Testis (tissue), 3 donors: ENCODE data around the gene LRMDA. TPM values are rescaled to one million over a fixed set of nuclear protein-coding genes. Genes with fewer than 3 reads are reported as not detected.

Experiments
- DNase-seq: peaks from one replicate; pipeline ENCODE4 v3.0.0-alpha.2; 2019
- H3K27ac ChIP-seq, 2 donors: fragments of 200-600 bp; sonication (generic); one replicate each; pipeline ENCODE4 v1.5.1; 2019
- H3K27me3 ChIP-seq: fragments of 200-600 bp; sonication (generic); one replicate; pipeline ENCODE4 v1.5.1; 2019
- H3K36me3 ChIP-seq: fragments of 200-600 bp; sonication (generic); one replicate; pipeline ENCODE4 v1.5.1; 2017; ENCODE audit warnings: low read depth; ENCODE audit errors: missing control alignments
- H3K4me1 ChIP-seq: fragments of 200-600 bp; sonication (generic); one replicate; pipeline ENCODE4 v1.5.1; 2019
- H3K4me3 ChIP-seq, 2 donors: fragments of 200-600 bp; sonication (generic); one replicate each; pipeline ENCODE4 v1.5.1; 2017 to 2019
- H3K9me3 ChIP-seq: fragments of 200-600 bp; sonication (generic); one replicate; pipeline ENCODE4 v1.5.1; 2017
- POLR2A ChIP-seq: fragments of 450-650 bp; IDR thresholded peaks from one replicate; pipeline ENCODE4 v1.6.1; 2017; ENCODE audit warnings: antibody characterized with exemption, mild to moderate bottlenecking, moderate library complexity
- WGBS, 2 donors: methylation state at CpG; one replicate each; pipeline ENCODE4 v1.1.5; 2018; 5-methylcytosine and 5-hydroxymethylcytosine counted together
- intact Hi-C: fragments of 100-400 bp; cut with DNase I; formaldehyde crosslinking; loops from one replicate; pipeline ENCODE4 v1.15.1; 2023; ENCODE audit warnings: low total_unique reads
- polyA plus RNA-seq: library from polyadenylated mRNA; stranded (reverse); fragments of 350-450 nt; fragmentation: Illumina TruSeq; extraction: RNeasy Lipid Tissue Mini Kit (QIAGEN cat#74804); gene quantifications from one replicate; pipeline ENCODE4 v1.2.3, GENCODE V29; 2014; ENCODE audit warnings: low read depth, low replicate concordance; ENCODE audit not compliant: insufficient read depth
- total RNA-seq, 2 donors: library from RNA; depleted of rRNA; stranded (reverse); fragments of >200 nt; gene quantifications; one replicate each; pipeline ENCODE4 v1.2.3, GENCODE V29; 2016
- TF ChIP-seq, protein P1 (sequence below), 3 experiments: fragments of 450-650 bp in 2 of 3; fragments of 200-600 bp in 1 of 3; sonication (generic) in 1 of 3; IDR thresholded peaks; one replicate each; pipeline ENCODE4 v1.5.1; 2016 to 2019; ENCODE audit warnings: antibody characterized with exemption in 3 of 3, mild to moderate bottlenecking in 2 of 3, moderate library complexity in 1 of 3

LRMDA gene
- total and polyA plus RNA-seq, 3 donors from 2014 or later = 7.6 to 13.8 (median 10.6) TPM

DNA sequence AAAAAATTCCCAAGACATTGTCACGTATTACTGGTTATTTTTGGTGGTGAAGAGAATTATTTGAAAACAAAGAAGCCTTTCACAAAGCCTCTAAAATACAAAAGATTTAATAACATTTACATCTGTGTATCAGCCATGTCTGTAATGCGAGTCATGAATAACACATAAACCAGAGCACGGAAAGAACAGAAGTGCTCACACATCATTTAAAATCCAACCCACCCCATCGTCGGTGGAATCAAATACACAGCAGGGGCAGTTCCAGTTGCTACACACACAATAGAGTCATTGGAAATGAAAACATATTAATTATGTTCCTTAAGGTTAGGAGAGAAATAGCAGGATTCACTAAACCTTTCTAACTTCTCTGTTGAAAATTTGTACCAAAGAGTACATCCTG lies 1108.9 kb downstream of the LRMDA start:
- Histone ChIP-seq H3K4me3 (no peak overlapping the region), H3K27me3 (no peaks in the 10 kb centered on the region), H3K36me3 (no peaks in the 10 kb centered on the region), H3K9me3 (no peaks in the 10 kb centered on the region), H3K4me1 (no peaks in the 10 kb centered on the region), H3K27ac (no peak overlapping the region)
- no peak for TF ChIP-seq POLR2A
- TF ChIP-seq, protein P1, sequence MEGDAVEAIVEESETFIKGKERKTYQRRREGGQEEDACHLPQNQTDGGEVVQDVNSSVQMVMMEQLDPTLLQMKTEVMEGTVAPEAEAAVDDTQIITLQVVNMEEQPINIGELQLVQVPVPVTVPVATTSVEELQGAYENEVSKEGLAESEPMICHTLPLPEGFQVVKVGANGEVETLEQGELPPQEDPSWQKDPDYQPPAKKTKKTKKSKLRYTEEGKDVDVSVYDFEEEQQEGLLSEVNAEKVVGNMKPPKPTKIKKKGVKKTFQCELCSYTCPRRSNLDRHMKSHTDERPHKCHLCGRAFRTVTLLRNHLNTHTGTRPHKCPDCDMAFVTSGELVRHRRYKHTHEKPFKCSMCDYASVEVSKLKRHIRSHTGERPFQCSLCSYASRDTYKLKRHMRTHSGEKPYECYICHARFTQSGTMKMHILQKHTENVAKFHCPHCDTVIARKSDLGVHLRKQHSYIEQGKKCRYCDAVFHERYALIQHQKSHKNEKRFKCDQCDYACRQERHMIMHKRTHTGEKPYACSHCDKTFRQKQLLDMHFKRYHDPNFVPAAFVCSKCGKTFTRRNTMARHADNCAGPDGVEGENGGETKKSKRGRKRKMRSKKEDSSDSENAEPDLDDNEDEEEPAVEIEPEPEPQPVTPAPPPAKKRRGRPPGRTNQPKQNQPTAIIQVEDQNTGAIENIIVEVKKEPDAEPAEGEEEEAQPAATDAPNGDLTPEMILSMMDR (IDR thresholded peaks at IDR 0.05) = no peak
- WGBS, 2 donors = 69 to 80% methylated on average over 5 of the region's 5 CpGs
- intact Hi-C loops = loop anchor here (10.0 kb wide), 1 partner anchor 506 kb away; no protein-coding TSS in a partner anchor
- no peak for DNase-seq

DNA sequence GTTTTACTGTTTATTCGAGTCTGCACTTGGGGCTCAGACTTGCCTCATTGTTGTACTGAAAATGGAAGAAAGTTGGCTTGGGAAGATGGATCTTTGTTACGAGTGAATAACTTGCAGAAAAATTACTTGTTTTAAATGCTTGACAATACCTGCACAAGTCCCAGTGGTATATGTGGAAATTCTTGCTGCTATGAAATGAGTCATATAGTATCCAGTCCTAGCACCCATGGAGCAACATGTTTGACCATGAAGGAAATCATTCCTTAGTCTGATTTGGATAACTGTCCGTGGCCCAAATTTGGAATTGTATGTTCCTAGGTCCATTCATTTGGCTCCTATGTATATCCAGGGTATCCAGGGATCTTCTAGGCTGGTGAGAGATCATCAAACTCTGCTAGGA lies 1109.4 kb downstream of the LRMDA start:
- no peaks in the 10 kb centered on the region for H3K36me3 ChIP-seq
- no peaks in the 10 kb centered on the region for H3K4me1 ChIP-seq
- H3K27ac ChIP-seq = no peak overlapping the region
- no peaks in the 10 kb centered on the region for H3K27me3 ChIP-seq
- WGBS, 2 donors = 82 to 83% methylated on average over 3 of the region's 3 CpGs
- H3K4me3 ChIP-seq = no peak overlapping the region
- intact Hi-C loops = loop anchor here (10.0 kb wide), 1 partner anchor 506 kb away; no protein-coding TSS in a partner anchor
- no peaks in the 10 kb centered on the region for H3K9me3 ChIP-seq
- TF ChIP-seq POLR2A = no peak
- TF ChIP-seq, protein P1 (IDR thresholded peaks at IDR 0.05) = no peak
- DNase-seq = no peak

DNA sequence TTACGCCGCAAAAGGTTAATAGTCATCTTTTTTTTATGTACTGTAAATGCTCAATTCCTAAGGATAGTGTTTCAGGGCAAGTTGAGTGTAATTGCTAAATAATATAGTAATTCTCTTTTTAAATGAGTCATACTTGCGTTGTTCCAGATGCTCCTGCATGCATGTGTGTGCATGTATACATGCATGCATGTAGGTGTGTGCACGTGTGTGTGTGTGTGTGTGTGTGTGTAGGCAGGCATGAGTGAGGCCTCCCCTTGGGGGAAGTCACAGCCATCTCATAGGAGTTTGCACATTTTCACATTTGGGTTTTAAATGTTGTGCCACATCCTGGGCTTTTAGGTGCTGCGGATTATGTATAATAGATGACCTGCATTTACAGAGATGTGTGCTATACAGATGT lies 1110.4 kb downstream of the LRMDA start:
- Histone ChIP-seq H3K9me3 (no peaks in the 10 kb centered on the region), H3K27me3 (no peaks in the 10 kb centered on the region), H3K36me3 (no peaks in the 10 kb centered on the region), H3K4me1 (no peaks in the 10 kb centered on the region), H3K4me3 (no peak overlapping the region), H3K27ac (no peak overlapping the region)
- intact Hi-C loops = loop anchor here (10.0 kb wide), 1 partner anchor 507 kb away; no protein-coding TSS in a partner anchor
- TF ChIP-seq POLR2A = no peak
- TF ChIP-seq, protein P1 (IDR thresholded peaks at IDR 0.05) = no peak
- 75 to 89% methylated on average over 5 of the region's 5 CpGs for WGBS, 2 donors
- DNase-seq = no peak

DNA sequence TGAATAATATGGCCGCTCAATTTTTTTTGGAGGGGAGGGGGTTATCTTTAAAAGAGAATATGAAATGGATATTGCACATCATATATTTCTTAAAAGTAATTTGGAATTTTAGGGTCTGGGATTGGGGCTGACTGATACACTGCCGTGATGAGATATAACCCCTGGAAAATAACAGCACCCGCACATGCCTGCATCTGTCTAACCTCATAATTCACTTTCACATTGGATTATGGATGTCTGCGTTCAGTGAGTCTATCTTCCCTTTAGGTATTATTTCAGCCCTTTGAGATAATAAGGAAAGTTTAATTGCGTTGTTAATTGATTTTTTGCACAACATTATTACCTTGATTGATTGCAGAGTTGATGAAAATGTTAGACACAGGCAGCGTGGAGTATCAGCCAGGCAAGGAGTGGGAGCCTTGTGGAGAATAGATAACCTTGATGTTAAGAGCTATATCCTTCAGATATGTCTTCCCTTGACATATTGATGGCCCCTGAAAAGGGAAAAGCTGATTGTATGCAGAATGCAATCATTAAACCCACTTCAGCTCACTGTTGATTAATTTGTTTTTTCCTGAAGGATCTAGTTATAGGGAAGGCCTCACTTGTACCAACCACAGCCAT lies 1111.0 kb downstream of the LRMDA start:
- Histone ChIP-seq H3K27ac (no peak overlapping the region), H3K27me3 (no peaks in the 10 kb centered on the region), H3K4me3 (no peak overlapping the region), H3K9me3 (no peaks in the 10 kb centered on the region), H3K36me3 (no peaks in the 10 kb centered on the region), H3K4me1 (no peaks in the 10 kb centered on the region)
- 88 to 93% methylated on average over 6 of the region's 6 CpGs for WGBS, 2 donors
- intact Hi-C loops = loop anchor here (10.0 kb wide), 1 partner anchor 508 kb away; no protein-coding TSS in a partner anchor
- TF ChIP-seq, protein P1 (IDR thresholded peaks at IDR 0.05) = no peak
- TF ChIP-seq POLR2A = no peak
- no peak for DNase-seq

DNA sequence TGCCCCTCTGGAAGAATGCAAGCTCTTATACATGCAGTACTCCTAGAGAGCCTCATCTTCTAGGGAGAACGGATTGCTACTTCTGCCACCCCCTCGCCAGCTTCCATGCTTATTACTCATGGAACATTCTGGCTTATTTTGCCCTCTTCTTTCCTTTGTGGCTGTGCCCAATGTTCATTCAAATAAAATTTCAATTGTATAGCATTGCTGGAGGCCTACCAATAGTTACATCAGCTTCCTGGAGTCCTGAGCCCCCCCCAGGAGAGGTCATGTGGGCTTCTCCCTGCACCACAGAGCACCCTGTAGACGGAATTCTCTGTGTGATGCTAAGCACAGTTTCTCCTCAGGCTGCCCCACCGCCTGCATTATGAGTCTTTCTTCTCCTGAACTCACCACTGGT lies 1112.2 kb downstream of the LRMDA start:
- Histone ChIP-seq H3K27ac (no peak overlapping the region), H3K36me3 (no peaks in the 10 kb centered on the region), H3K4me1 (no peaks in the 10 kb centered on the region), H3K9me3 (no peaks in the 10 kb centered on the region), H3K4me3 (no peak overlapping the region), H3K27me3 (no peaks in the 10 kb centered on the region)
- WGBS, 2 donors = 88 to 89% methylated on average over 4 of the region's 4 CpGs
- TF ChIP-seq POLR2A = no peak
- TF ChIP-seq, protein P1 (IDR thresholded peaks at IDR 0.05) = no peak
- no peak for DNase-seq
- intact Hi-C loops = loop anchor here (10.0 kb wide), 1 partner anchor 509 kb away; no protein-coding TSS in a partner anchor
